A673 (cell line): ENCODE results near the gene ACE2. TPM values are rescaled to one million over a fixed set of nuclear protein-coding genes. Genes with fewer than 3 reads are reported as not detected.

Source experiments
- BruUV-seq: library from RNA; stranded (reverse); fragments of 400-500 nt; replicated peaks from 2 replicates; lab custom pipeline; 2021; lab: Mats Ljungman, UMichigan
- CTCF ChIA-PET: fragments of 300-600 bp; sonication (Branson Sonifier 250); formaldehyde crosslinking; loops from one replicate; lab custom pipeline; 2022; ENCODE audit warnings: antibody characterized with exemption; lab: Charles Lee
- POLR2A ChIA-PET: fragments of 300-600 bp; sonication (Branson Sonifier 250); formaldehyde crosslinking; loops from one replicate; lab custom pipeline; 2022; ENCODE audit warnings: antibody characterized with exemption; ENCODE audit not compliant: low non-redundant PET; lab: Charles Lee
- DNase-seq: peaks from one replicate; pipeline ENCODE4 v3.0.0-alpha.2; 2015; ENCODE audit warnings: low spot score
- H3K27ac ChIP-seq: fragments of 200-600 bp; sonication (generic); 2 replicates; pipeline ENCODE4 v1.5.1; 2016; ENCODE audit warnings: mixed run types, low read depth, mild to moderate bottlenecking, mixed read lengths, antibody characterized with exemption, low read length; ENCODE audit not compliant: poor library complexity, severe bottlenecking
- H3K27me3 ChIP-seq: fragments of 200-600 bp; sonication (generic); replicated peaks from 2 replicates; pipeline ENCODE4 v1.6.1; 2017; ENCODE audit warnings: mixed run types, low read depth, mild to moderate bottlenecking, mixed read lengths, antibody characterized with exemption, low read length; ENCODE audit not compliant: insufficient read depth, poor library complexity
- H3K36me3 ChIP-seq: fragments of 200-600 bp; sonication (generic); 2 replicates; pipeline ENCODE4 v1.6.1; 2016; ENCODE audit warnings: mixed run types, mild to moderate bottlenecking, mixed read lengths, antibody characterized with exemption, low read length; ENCODE audit not compliant: insufficient read depth, poor library complexity, severe bottlenecking
- H3K4me1 ChIP-seq: fragments of 200-600 bp; sonication (generic); 2 replicates; pipeline ENCODE4 v1.6.1; 2017; ENCODE audit warnings: mixed run types, mild to moderate bottlenecking, mixed read lengths, antibody characterized with exemption, low read length; ENCODE audit not compliant: insufficient read depth, poor library complexity, severe bottlenecking
- H3K4me3 ChIP-seq: fragments of 200-600 bp; sonication (generic); 2 replicates; pipeline ENCODE4 v1.5.1; 2016; ENCODE audit warnings: low read depth, mixed run types, mild to moderate bottlenecking, mixed read lengths, low read length; ENCODE audit not compliant: poor library complexity, severe bottlenecking
- H3K9me3 ChIP-seq: fragments of 200-600 bp; sonication (generic); 2 replicates; pipeline ENCODE4 v1.6.1; 2016; ENCODE audit warnings: mixed run types, low read depth, mild to moderate bottlenecking, mixed read lengths, antibody characterized with exemption, low read length; ENCODE audit not compliant: poor library complexity, severe bottlenecking
- CTCF ChIP-seq: fragments of 300-800, 200-600 bp; sonication (generic); conservative IDR thresholded peaks from 2 replicates; pipeline ENCODE4 v1.5.1; 2017; ENCODE audit warnings: low read depth, mild to moderate bottlenecking, antibody characterized with exemption, low read length, moderate library complexity, mixed read lengths
- EZH2 ChIP-seq: fragments of 200-600 bp; sonication (generic); IDR thresholded peaks from 2 replicates; pipeline ENCODE4 v1.6.1; 2017; ENCODE audit warnings: borderline replicate concordance, low read depth, mild to moderate bottlenecking, mixed read lengths, antibody characterized with exemption, low read length; ENCODE audit not compliant: poor library complexity, severe bottlenecking
- intact Hi-C: fragments of 100-400 bp; cut with micrococcal nuclease; formaldehyde crosslinking; loops from one replicate; pipeline ENCODE4 v1.10.0; 2022; ENCODE audit not compliant: unreplicated experiment
- total RNA-seq: library from RNA; stranded (reverse); gene quantifications from 2 replicates; pipeline ENCODE4 v1.2.3, GENCODE V29; 2021

ACE2 gene
- total RNA-seq, 1 experiment from 2014 or later: not detected

GRCh38 chrX:15631637-15632036 is 30.9 kb upstream of the ACE2 start:
- no peak overlapping the region for H3K4me3 ChIP-seq
- H3K27me3 ChIP-seq: peaks cover 33% of the 10 kb centered on the region
- no peaks in the 10 kb centered on the region for H3K4me1 ChIP-seq
- no TSS peak for BruUV-seq
- no peaks in the 10 kb centered on the region for H3K9me3 ChIP-seq
- TF ChIP-seq EZH2 (no peak), CTCF (no peak)
- CTCF ChIA-PET: no interaction called here
- intact Hi-C loops: no loop called here
- DNase-seq: no peak
- no peaks in the 10 kb centered on the region for H3K36me3 ChIP-seq
- POLR2A ChIA-PET: no interaction called here
- no peak overlapping the region for H3K27ac ChIP-seq

GRCh38 chrX:15623054-15623453 is 22.3 kb upstream of the ACE2 start:
- Histone ChIP-seq H3K4me1 (no peaks in the 10 kb centered on the region), H3K9me3 (no peaks in the 10 kb centered on the region), H3K27me3 (peaks cover 49% of the 10 kb centered on the region), H3K27ac (no peak overlapping the region), H3K4me3 (no peak overlapping the region), H3K36me3 (no peaks in the 10 kb centered on the region)
- TF ChIP-seq EZH2 (no peak), CTCF (no peak)
- DNase-seq: no peak
- intact Hi-C loops: no loop called here
- BruUV-seq: no TSS peak
- POLR2A ChIA-PET: no interaction called here
- CTCF ChIA-PET: no interaction called here

- CTCF ChIA-PET: no interaction called here
- H3K9me3 ChIP-seq: no peaks in the 10 kb centered on the region
- BruUV-seq: no TSS peak
- no peaks in the 10 kb centered on the region for H3K36me3 ChIP-seq
- no peak overlapping the region for H3K4me3 ChIP-seq
- intact Hi-C loops: no loop called here
- H3K27ac ChIP-seq: no peak overlapping the region
- no peak for DNase-seq
- no peaks in the 10 kb centered on the region for H3K4me1 ChIP-seq
- peaks cover 40% of the 10 kb centered on the region for H3K27me3 ChIP-seq
- POLR2A ChIA-PET: no interaction called here
- TF ChIP-seq EZH2: no peak
- no peak for TF ChIP-seq CTCF
These were observed 18.4 kb upstream of the ACE2 start for GRCh38 chrX:15619053-15619755.
